ENCODE results near the gene RRAS2. TPM values are rescaled to one million over a fixed set of nuclear protein-coding genes. Genes with fewer than 3 reads are reported as not detected.

Gene RRAS2
- polyA plus RNA-seq, 1 of the 3 experiments (the other 2 are of a cell fraction): 53.3 TPM

DNA sequence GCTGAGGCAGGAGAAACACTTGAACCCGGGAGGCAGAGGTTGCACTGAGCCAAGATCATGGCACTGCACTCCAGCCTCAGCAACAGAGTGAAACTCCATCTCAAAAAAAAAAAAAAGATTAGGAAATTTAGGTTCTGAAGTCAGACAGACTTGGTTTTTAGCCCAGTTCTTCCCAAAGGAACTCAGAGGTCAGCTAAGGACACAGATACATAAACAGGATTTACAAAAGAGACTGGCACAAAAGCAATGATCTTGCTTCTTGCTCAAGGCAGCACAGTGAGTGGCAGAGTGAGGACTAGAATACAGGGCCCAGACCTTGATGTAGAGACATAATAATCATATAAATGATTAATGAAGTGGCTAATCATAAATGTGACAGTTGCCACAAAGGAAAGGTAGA is 25.4 kb upstream of the RRAS2 start:
- Histone ChIP-seq H3K9me2 (no peaks in the 10 kb centered on the region), H3K27ac (ENCODE audit: low read depth in 2 of 2, low read length in 1 of 2) (no peak overlapping the region), H3F3A (replicated peaks; ENCODE audit: insufficient read depth) (peaks cover 8% of the 10 kb centered on the region), H4K20me1 (ENCODE audit: insufficient read depth) (no peaks in the 10 kb centered on the region), H3K9ac (no peak overlapping the region), H3K27me3 (ENCODE audit: insufficient read depth) (no peaks in the 10 kb centered on the region), H3K4me3 (ENCODE audit: low read depth in 2 of 2, low read length in 1 of 2) (no peak overlapping the region), H3K79me2 (ENCODE audit: insufficient read depth) (no peaks in the 10 kb centered on the region), H3K36me3 (replicated peaks in 1 of 2; ENCODE audit: control insufficient read depth in 1 of 2, insufficient read depth in 2 of 2, low read length in 1 of 2) (no peaks in the 10 kb centered on the region), H3K4me2 (no peak overlapping the region), H2AFZ (ENCODE audit: low read depth) (no peak overlapping the region), H3K9me3 (no peaks in the 10 kb centered on the region), H3K4me1 (ENCODE audit: control insufficient read depth in 1 of 2, insufficient read depth in 2 of 2, low read depth in 1 of 2, low read length in 1 of 2) (peaks cover 3 to 16% of the 10 kb centered on the region in 2 experiments; a peak in 2 of 4 replicates)
- ChIA-PET CTCF (interaction anchor here (1.1 kb wide), 1 partner anchor 15 kb away, joined by 3 read pairs; no protein-coding TSS in a partner anchor), POLR2A (no interaction called here)
- WGBS (ENCODE audit: low lambda C conversion rate): 100% methylated on average over 1 of the region's 1 CpG
- TF ChIP-seq SMC3 (IDR thresholded peaks at IDR 0.05; ENCODE audit: low read depth, low read length): no peak
- no peak for TF ChIP-seq JUND (IDR thresholded peaks at IDR 0.05)
- TF ChIP-seq FOSL2 (IDR thresholded peaks at IDR 0.05; ENCODE audit: borderline replicate concordance, low read depth): no peak
- no peak for TF ChIP-seq TEAD4 (IDR thresholded peaks at IDR 0.05; ENCODE audit: borderline replicate concordance, insufficient read depth)
- TF ChIP-seq RAD21 (IDR thresholded peaks at IDR 0.05; ENCODE audit: low read length): no peak
- TF ChIP-seq, protein P1, sequence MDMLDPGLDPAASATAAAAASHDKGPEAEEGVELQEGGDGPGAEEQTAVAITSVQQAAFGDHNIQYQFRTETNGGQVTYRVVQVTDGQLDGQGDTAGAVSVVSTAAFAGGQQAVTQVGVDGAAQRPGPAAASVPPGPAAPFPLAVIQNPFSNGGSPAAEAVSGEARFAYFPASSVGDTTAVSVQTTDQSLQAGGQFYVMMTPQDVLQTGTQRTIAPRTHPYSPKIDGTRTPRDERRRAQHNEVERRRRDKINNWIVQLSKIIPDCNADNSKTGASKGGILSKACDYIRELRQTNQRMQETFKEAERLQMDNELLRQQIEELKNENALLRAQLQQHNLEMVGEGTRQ (IDR thresholded peaks at IDR 0.05; ENCODE audit: borderline replicate concordance, low read depth, low read length): no peak
- no peak for TF ChIP-seq RFX5 (IDR thresholded peaks at IDR 0.05; ENCODE audit: low read length)
- TF ChIP-seq YY1 (IDR thresholded peaks at IDR 0.05; ENCODE audit: low read depth): no peak
- no peak for TF ChIP-seq GATA2 (CRISPR knock-in tag; IDR thresholded peaks at IDR 0.05)
- TF ChIP-seq, protein P2, sequence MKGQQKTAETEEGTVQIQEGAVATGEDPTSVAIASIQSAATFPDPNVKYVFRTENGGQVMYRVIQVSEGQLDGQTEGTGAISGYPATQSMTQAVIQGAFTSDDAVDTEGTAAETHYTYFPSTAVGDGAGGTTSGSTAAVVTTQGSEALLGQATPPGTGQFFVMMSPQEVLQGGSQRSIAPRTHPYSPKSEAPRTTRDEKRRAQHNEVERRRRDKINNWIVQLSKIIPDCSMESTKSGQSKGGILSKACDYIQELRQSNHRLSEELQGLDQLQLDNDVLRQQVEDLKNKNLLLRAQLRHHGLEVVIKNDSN (IDR thresholded peaks at IDR 0.05; ENCODE audit: borderline replicate concordance, low read depth): no peak
- no peak for DNase-seq

DNA sequence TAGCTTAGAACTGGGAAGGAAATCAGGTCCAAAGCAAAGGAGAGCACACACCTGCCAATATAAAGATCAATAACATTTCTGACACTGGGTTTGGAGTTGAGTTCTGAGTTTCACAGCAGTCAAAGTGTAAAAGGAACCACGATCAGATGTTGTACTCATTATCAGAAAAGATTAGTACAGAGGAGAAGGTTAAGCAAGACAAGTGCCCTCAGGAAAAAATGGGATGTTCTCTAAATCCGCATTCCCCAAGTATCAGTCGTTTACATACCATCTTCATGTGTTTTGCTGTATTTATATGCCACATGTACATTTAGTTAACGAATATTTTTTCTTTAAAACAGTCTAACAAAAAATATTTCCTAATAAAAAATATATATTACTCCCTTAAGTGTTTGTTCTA is 23.0 kb upstream of the RRAS2 start:
- Histone ChIP-seq H3K9me3 (no peaks in the 10 kb centered on the region), H3F3A (replicated peaks; ENCODE audit: insufficient read depth) (peaks cover 8% of the 10 kb centered on the region), H3K36me3 (replicated peaks in 1 of 2; ENCODE audit: control insufficient read depth in 1 of 2, insufficient read depth in 2 of 2, low read length in 1 of 2) (no peaks in the 10 kb centered on the region), H3K4me1 (ENCODE audit: control insufficient read depth in 1 of 2, insufficient read depth in 2 of 2, low read depth in 1 of 2, low read length in 1 of 2) (peaks cover 2 to 6% of the 10 kb centered on the region in 2 experiments; a peak in 2 of 4 replicates), H3K4me3 (ENCODE audit: low read depth in 2 of 2, low read length in 1 of 2) (no peak overlapping the region), H3K79me2 (ENCODE audit: insufficient read depth) (no peaks in the 10 kb centered on the region), H3K9me2 (no peaks in the 10 kb centered on the region), H3K27me3 (ENCODE audit: insufficient read depth) (no peaks in the 10 kb centered on the region), H3K4me2 (no peak overlapping the region), H4K20me1 (ENCODE audit: insufficient read depth) (no peaks in the 10 kb centered on the region), H3K27ac (ENCODE audit: low read depth in 2 of 2, low read length in 1 of 2) (no peak overlapping the region), H3K9ac (no peak overlapping the region), H2AFZ (ENCODE audit: low read depth) (peak overlapping the region; percentile 84; the same call in 1 of the 2 replicates)
- TF ChIP-seq, protein P3, sequence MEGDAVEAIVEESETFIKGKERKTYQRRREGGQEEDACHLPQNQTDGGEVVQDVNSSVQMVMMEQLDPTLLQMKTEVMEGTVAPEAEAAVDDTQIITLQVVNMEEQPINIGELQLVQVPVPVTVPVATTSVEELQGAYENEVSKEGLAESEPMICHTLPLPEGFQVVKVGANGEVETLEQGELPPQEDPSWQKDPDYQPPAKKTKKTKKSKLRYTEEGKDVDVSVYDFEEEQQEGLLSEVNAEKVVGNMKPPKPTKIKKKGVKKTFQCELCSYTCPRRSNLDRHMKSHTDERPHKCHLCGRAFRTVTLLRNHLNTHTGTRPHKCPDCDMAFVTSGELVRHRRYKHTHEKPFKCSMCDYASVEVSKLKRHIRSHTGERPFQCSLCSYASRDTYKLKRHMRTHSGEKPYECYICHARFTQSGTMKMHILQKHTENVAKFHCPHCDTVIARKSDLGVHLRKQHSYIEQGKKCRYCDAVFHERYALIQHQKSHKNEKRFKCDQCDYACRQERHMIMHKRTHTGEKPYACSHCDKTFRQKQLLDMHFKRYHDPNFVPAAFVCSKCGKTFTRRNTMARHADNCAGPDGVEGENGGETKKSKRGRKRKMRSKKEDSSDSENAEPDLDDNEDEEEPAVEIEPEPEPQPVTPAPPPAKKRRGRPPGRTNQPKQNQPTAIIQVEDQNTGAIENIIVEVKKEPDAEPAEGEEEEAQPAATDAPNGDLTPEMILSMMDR (IDR thresholded peaks at IDR 0.05): no peak
- TF ChIP-seq FOSL2 (IDR thresholded peaks at IDR 0.05; ENCODE audit: borderline replicate concordance, low read depth) (no peak), SMC3 (IDR thresholded peaks at IDR 0.05; ENCODE audit: low read depth, low read length) (no peak), SIN3A (IDR thresholded peaks at IDR 0.05; ENCODE audit: borderline replicate concordance, low read depth, low read length) (no peak), GABPA (IDR thresholded peaks at IDR 0.05; ENCODE audit: low read depth) (no peak), GATA2 (CRISPR knock-in tag; IDR thresholded peaks at IDR 0.05) (no peak)
- ChIA-PET CTCF (interaction anchor here (1.2 to 1.4 kb wide), 2 partner anchors 71 to 73 kb away, joined by 4 to 5 read pairs; no protein-coding TSS in a partner anchor), POLR2A (no interaction called here)
- 80% methylated on average over 4 of the region's 4 CpGs for WGBS (ENCODE audit: low lambda C conversion rate)
- DNase-seq: no peak

All from SK-N-SH (cell line).